H9 (cell line): ENCODE data around the gene SPECC1. TPM values are rescaled to one million over a fixed set of nuclear protein-coding genes. Genes with fewer than 3 reads are reported as not detected.

Experiments used
- DNase-seq: peaks from one replicate; pipeline ENCODE4 v3.0.0-alpha.2; 2017
- H2AFZ ChIP-seq: one replicate; pipeline ENCODE4 v1.6.1; 2013; ENCODE audit warnings: mild to moderate bottlenecking, low read length, control low read depth, moderate library complexity
- H2AK5ac ChIP-seq: 2 replicates; pipeline ENCODE4 v1.6.1; 2013; ENCODE audit warnings: low read length, control low read depth, mixed read lengths; ENCODE audit not compliant: insufficient read length
- H2BK120ac ChIP-seq: one replicate; pipeline ENCODE4 v1.6.1; 2013; ENCODE audit warnings: low read depth, mild to moderate bottlenecking, low read length, control low read depth, inconsistent platforms; ENCODE audit not compliant: poor library complexity, severe bottlenecking
- H2BK12ac ChIP-seq: 2 replicates; pipeline ENCODE4 v1.6.1; 2013; ENCODE audit warnings: low read length, control low read depth, mixed read lengths, low read depth; ENCODE audit not compliant: insufficient read length
- H2BK15ac ChIP-seq: 2 replicates; pipeline ENCODE4 v1.6.1; 2013; ENCODE audit warnings: low read depth, low read length, control low read depth
- H2BK20ac ChIP-seq: one replicate; pipeline ENCODE4 v1.6.1; 2013; ENCODE audit warnings: low read depth, mild to moderate bottlenecking, low read length, control low read depth, inconsistent platforms; ENCODE audit not compliant: poor library complexity, severe bottlenecking
- H2BK5ac ChIP-seq: 2 replicates; pipeline ENCODE4 v1.6.1; 2013; ENCODE audit warnings: low read length, control low read depth, mixed read lengths; ENCODE audit not compliant: insufficient read length
- H3K14ac ChIP-seq: 2 replicates; pipeline ENCODE4 v1.6.1; 2013; ENCODE audit warnings: low read length, control low read depth; ENCODE audit not compliant: insufficient read depth
- H3K18ac ChIP-seq: 2 replicates; pipeline ENCODE4 v1.6.1; 2013; ENCODE audit warnings: low read depth, mild to moderate bottlenecking, mixed read lengths, low read length, control low read depth; ENCODE audit not compliant: insufficient read length
- H3K23ac ChIP-seq: 2 replicates; pipeline ENCODE4 v1.6.1; 2013; ENCODE audit warnings: low read length, control low read depth, mixed read lengths, low read depth; ENCODE audit not compliant: insufficient read length
- H3K23me2 ChIP-seq: 2 replicates; pipeline ENCODE4 v1.6.1; 2013; ENCODE audit warnings: low read depth, mild to moderate bottlenecking, mixed read lengths, low read length, control low read depth; ENCODE audit not compliant: insufficient read length, poor library complexity, severe bottlenecking
- H3K27ac ChIP-seq: 2 replicates; pipeline ENCODE4 v1.5.1; 2013; ENCODE audit warnings: low read length, control low read depth, mixed read lengths, low read depth; ENCODE audit not compliant: insufficient read length
- H3K27me3 ChIP-seq: 2 replicates; pipeline ENCODE4 v1.6.1; 2013; ENCODE audit warnings: low read length, control low read depth, inconsistent platforms; ENCODE audit not compliant: insufficient read depth
- H3K4ac ChIP-seq: 2 replicates; pipeline ENCODE4 v1.6.1; 2013; ENCODE audit warnings: low read depth, mild to moderate bottlenecking, control low read depth, inconsistent platforms, low read length, moderate library complexity
- H3K4me1 ChIP-seq: 2 replicates; pipeline ENCODE4 v1.6.1; 2013; ENCODE audit warnings: low read length, control low read depth, inconsistent platforms; ENCODE audit not compliant: insufficient read depth
- H3K4me2 ChIP-seq: 2 replicates; pipeline ENCODE4 v1.6.1; 2013; ENCODE audit warnings: low read length, control low read depth, mixed read lengths; ENCODE audit not compliant: insufficient read length, insufficient read depth
- H3K56ac ChIP-seq: 2 replicates; pipeline ENCODE4 v1.6.1; 2013; ENCODE audit warnings: low read depth, mild to moderate bottlenecking, mixed read lengths, low read length, control low read depth; ENCODE audit not compliant: insufficient read length
- H3K79me1 ChIP-seq: 2 replicates; pipeline ENCODE4 v1.6.1; 2013; ENCODE audit warnings: low read depth, mild to moderate bottlenecking, moderate library complexity, low read length, control low read depth, inconsistent platforms; ENCODE audit not compliant: insufficient read depth, poor library complexity, severe bottlenecking
- H3K79me2 ChIP-seq: 2 replicates; pipeline ENCODE4 v1.6.1; 2013; ENCODE audit warnings: low read length, control low read depth, inconsistent platforms; ENCODE audit not compliant: insufficient read depth
- H3K9ac ChIP-seq: 2 replicates; pipeline ENCODE4 v1.6.1; 2013; ENCODE audit warnings: low read length, control low read depth, mixed read lengths; ENCODE audit not compliant: insufficient read length; ENCODE audit errors: extremely low read depth
- H3K9me3 ChIP-seq: one replicate; pipeline ENCODE4 v1.6.1; 2013; ENCODE audit warnings: low read depth, low read length, inconsistent platforms; ENCODE audit not compliant: control insufficient read depth
- H3T11ph ChIP-seq: one replicate; pipeline ENCODE4 v1.6.1; 2013; ENCODE audit warnings: mild to moderate bottlenecking, low read length, control low read depth, inconsistent platforms
- H4K20me1 ChIP-seq: one replicate; pipeline ENCODE4 v1.6.1; 2013; ENCODE audit not compliant: control insufficient read depth, insufficient read length, insufficient read depth
- H4K5ac ChIP-seq: 2 replicates; pipeline ENCODE4 v1.6.1; 2013; ENCODE audit warnings: low read depth, mild to moderate bottlenecking, mixed read lengths, low read length, control low read depth; ENCODE audit not compliant: insufficient read length
- H4K8ac ChIP-seq: replicated peaks from 2 replicates; pipeline ENCODE4 v1.6.1; 2013; ENCODE audit warnings: low read length, control low read depth, mixed read lengths, low read depth; ENCODE audit not compliant: insufficient read length
- H4K91ac ChIP-seq: 2 replicates; pipeline ENCODE4 v1.6.1; 2013; ENCODE audit warnings: low read depth, mild to moderate bottlenecking, moderate library complexity, mixed read lengths, low read length, control low read depth; ENCODE audit not compliant: insufficient read length
- H3K27ac Mint-ChIP-seq, 3 experiments: 2 replicates in 2 of 3; 3 replicates in 1 of 3; pipeline ENCODE4 v1.8.0; 2020 to 2021; ENCODE audit warnings: mixed read lengths in 3 of 3, mild to moderate bottlenecking in 1 of 3, moderate library complexity in 1 of 3
- H3K27me3 Mint-ChIP-seq: 2 replicates; pipeline ENCODE4 v1.8.0; 2021; ENCODE audit warnings: low read depth, mild to moderate bottlenecking, moderate library complexity, mixed read lengths
- H3K36me3 Mint-ChIP-seq, 3 experiments: 2 replicates in 2 of 3; 3 replicates in 1 of 3; pipeline ENCODE4 v1.8.0; 2020 to 2021; ENCODE audit warnings: low read depth in 3 of 3, mixed read lengths in 3 of 3; ENCODE audit not compliant: insufficient read depth in 1 of 3
- H3K4me1 Mint-ChIP-seq, 2 experiments: 2 replicates each; pipeline ENCODE4 v1.8.0; 2020; ENCODE audit warnings: mixed read lengths in 2 of 2
- H3K4me3 Mint-ChIP-seq, 2 experiments: 2 replicates in 1 of 2; 3 replicates in 1 of 2; pipeline ENCODE4 v1.8.0; 2020 to 2021; ENCODE audit warnings: mild to moderate bottlenecking in 2 of 2, mixed read lengths in 2 of 2, moderate library complexity in 1 of 2
- H3K9me3 Mint-ChIP-seq, 2 experiments: 2 replicates in 1 of 2; 3 replicates in 1 of 2; pipeline ENCODE4 v1.8.0; 2020; ENCODE audit warnings: mild to moderate bottlenecking in 2 of 2, mixed read lengths in 2 of 2, moderate library complexity in 1 of 2
- WGBS: extraction: QIAGEN DNeasy Blood & Tissue Kit; methylation state at CpG from one replicate; pipeline ENCODE4 v1.1.7; 2013; ENCODE audit warnings: missing lambda C conversion rate, low lambda C conversion rate, mixed read lengths; ENCODE audit not compliant: insufficient read length; ENCODE audit errors: extremely low coverage; 5-methylcytosine and 5-hydroxymethylcytosine counted together
- total RNA-seq: library from RNA; stranded (reverse); gene quantifications from 2 replicates; pipeline ENCODE4 v1.2.1, GENCODE V29; 2021
- TF ChIP-seq, protein P1 (sequence below): fragments of 200-600 bp; sonication (generic); conservative IDR thresholded peaks from 3 replicates; pipeline ENCODE4 v1.8.0; 2021; ENCODE audit warnings: antibody characterized with exemption, mild to moderate bottlenecking

SPECC1 gene
- total RNA-seq, 1 experiment from 2014 or later: 65.7 TPM

GRCh38 chr17:20189979-20190378 lies 180.8 kb downstream of the SPECC1 start:
- H4K5ac ChIP-seq: no peak overlapping the region
- peaks cover 21% of the 10 kb centered on the region for H3K4me1 ChIP-seq
- no peak overlapping the region for H2BK5ac ChIP-seq
- TF ChIP-seq, protein P1, sequence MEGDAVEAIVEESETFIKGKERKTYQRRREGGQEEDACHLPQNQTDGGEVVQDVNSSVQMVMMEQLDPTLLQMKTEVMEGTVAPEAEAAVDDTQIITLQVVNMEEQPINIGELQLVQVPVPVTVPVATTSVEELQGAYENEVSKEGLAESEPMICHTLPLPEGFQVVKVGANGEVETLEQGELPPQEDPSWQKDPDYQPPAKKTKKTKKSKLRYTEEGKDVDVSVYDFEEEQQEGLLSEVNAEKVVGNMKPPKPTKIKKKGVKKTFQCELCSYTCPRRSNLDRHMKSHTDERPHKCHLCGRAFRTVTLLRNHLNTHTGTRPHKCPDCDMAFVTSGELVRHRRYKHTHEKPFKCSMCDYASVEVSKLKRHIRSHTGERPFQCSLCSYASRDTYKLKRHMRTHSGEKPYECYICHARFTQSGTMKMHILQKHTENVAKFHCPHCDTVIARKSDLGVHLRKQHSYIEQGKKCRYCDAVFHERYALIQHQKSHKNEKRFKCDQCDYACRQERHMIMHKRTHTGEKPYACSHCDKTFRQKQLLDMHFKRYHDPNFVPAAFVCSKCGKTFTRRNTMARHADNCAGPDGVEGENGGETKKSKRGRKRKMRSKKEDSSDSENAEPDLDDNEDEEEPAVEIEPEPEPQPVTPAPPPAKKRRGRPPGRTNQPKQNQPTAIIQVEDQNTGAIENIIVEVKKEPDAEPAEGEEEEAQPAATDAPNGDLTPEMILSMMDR: no peak
- no peak overlapping the region for H3K23ac ChIP-seq
- no peaks in the 10 kb centered on the region for H3K27me3 Mint-ChIP-seq
- no peak overlapping the region for H3K4ac ChIP-seq
- H4K20me1 ChIP-seq: no peaks in the 10 kb centered on the region
- H2BK15ac ChIP-seq: no peak overlapping the region
- H3T11ph ChIP-seq: no peak overlapping the region
- peaks cover 5% of the 10 kb centered on the region for H3K79me1 ChIP-seq
- H3K27me3 ChIP-seq: no peaks in the 10 kb centered on the region
- no peak overlapping the region for H3K18ac ChIP-seq
- H3K9me3 Mint-ChIP-seq: peaks cover 10 to 22% of the 10 kb centered on the region in 2 experiments
- H3K4me2 ChIP-seq: peak overlapping the region; percentile 63
- no peak overlapping the region for H2BK12ac ChIP-seq
- H4K91ac ChIP-seq: no peak overlapping the region
- no peak overlapping the region for H2BK20ac ChIP-seq
- H3K9me3 ChIP-seq: no peaks in the 10 kb centered on the region
- WGBS: no CpG with 5 or more reads among the region's 2 CpGs
- peak overlapping the region; percentile 96 to 98 (median 98); a peak in 6 of 7 replicates for H3K27ac Mint-ChIP-seq
- no peak overlapping the region for H2AK5ac ChIP-seq
- peaks cover 20% of the 10 kb centered on the region; the same call in 1 of the 2 replicates for H3K79me2 ChIP-seq
- H3K9ac ChIP-seq: peak overlapping the region; percentile 47
- H3K4me3 Mint-ChIP-seq: peak overlapping the region; percentile 16 to 59; a peak in 3 of 5 replicates
- DNase-seq: no peak
- no peak overlapping the region for H4K8ac ChIP-seq
- no peak overlapping the region for H3K14ac ChIP-seq
- H3K4me1 Mint-ChIP-seq: peaks cover 53 to 56% of the 10 kb centered on the region in 2 experiments
- peak overlapping the region; percentile 24 for H3K27ac ChIP-seq
- H3K36me3 Mint-ChIP-seq: peaks cover 17 to 26% (median 23%) of the 10 kb centered on the region in 3 experiments
- H3K23me2 ChIP-seq: no peaks in the 10 kb centered on the region
- H2BK120ac ChIP-seq: no peak overlapping the region
- no peak overlapping the region for H3K56ac ChIP-seq
- H2AFZ ChIP-seq: no peak overlapping the region
